T-helper 1 cell treated with Interleukin-12 subunit alpha and Interleukin-12 subunit beta and Interleukin-4 antibody, amounts not matched to agents 30 ng/mL and 1 ng/mL, for 36 hours (primary cell): Measurements from ENCODE around the gene DNAJC17. TPM values are rescaled to one million over a fixed set of nuclear protein-coding genes. Genes with fewer than 3 reads are reported as not detected.

Experiments
- intact Hi-C: fragments of 100-400 bp; cut with micrococcal nuclease; formaldehyde crosslinking; loops from one replicate; pipeline ENCODE4 v1.15.1; 2024
- total RNA-seq: library from RNA; stranded (reverse); gene quantifications from 2 replicates; pipeline ENCODE4 v1.2.3, GENCODE V29; 2022

DNAJC17 gene
- total RNA-seq, 1 donor from 2014 or later = 40.1 TPM

DNA sequence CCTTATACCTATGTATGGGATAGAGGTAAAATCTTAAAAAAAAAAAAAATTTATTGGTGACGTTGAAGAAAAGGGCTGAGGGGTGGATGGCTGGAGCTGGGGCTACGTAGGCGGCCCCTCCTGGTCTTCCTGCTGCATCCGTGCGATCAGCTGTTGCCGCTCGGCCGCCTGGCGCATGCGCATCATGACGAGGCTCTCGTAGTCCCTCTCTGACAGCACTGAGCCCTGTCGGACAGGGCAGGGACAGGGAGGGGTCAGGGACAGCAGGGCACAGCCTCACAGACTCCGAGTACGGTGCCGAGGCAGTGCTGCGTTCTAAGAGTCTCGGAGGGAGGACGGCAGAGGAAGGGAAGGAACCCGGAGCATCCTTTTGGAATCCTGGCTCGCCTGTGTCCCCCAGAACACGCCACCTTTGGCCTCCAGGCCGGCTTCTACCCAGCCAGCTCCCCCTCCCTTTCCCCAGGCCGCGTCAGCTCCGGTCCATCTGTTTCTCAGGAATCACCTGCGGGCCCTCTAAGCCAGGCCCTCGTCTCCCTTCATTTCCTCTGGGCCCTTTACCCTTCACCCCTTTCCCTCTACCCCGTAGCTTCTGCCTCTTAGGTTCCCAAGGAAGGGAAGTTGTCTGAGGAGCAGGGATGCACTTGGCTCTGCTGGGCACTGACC, 39.3 kb downstream of the DNAJC17 start:
- intact Hi-C loops = no loop called here

DNA sequence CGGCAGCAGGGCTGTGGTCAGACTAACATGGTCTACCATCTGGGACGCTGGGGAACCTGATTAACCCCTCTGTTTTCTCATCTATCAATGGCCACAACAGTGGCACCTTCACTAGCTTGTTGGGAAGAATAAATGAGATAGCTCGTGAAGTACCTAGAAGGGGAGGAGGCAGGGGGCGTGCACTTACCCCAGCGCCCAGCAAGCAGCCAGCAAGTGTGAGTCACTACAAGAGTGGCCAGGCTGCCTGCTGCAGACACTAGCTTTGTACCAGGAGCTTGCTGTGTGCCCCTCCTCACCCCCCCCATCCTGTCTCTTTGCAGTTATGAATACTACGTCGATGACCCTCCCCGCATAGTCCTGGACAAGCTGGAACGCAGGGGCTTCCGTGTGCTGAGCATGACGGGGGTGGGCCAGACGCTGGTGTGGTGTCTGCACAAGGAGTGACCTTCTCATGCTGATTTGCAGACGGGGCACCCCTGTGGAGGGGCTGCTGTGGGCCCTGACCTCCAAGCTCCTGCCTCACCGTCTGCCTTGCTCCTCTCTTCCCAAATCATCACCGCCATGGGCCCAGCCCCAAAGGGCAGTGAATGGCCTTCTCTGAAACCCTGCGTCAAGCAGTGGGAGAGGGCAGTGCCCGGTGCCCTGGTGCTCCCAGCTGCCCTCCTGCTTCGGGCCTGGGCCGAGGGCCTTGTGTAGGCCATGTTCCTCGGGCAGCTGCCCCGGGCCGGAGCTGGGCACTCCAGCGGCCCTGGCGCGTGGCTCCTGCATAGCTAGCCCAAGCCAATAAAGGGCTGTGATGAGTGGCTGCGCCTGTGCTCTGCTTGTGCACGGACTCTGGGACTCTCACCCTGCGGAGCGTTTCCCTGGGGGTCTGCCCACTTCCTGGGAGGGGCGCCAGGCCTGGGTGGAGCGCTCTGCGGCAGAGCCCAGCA, 40.1 kb downstream of the DNAJC17 start:
- intact Hi-C loops = no loop called here

DNA sequence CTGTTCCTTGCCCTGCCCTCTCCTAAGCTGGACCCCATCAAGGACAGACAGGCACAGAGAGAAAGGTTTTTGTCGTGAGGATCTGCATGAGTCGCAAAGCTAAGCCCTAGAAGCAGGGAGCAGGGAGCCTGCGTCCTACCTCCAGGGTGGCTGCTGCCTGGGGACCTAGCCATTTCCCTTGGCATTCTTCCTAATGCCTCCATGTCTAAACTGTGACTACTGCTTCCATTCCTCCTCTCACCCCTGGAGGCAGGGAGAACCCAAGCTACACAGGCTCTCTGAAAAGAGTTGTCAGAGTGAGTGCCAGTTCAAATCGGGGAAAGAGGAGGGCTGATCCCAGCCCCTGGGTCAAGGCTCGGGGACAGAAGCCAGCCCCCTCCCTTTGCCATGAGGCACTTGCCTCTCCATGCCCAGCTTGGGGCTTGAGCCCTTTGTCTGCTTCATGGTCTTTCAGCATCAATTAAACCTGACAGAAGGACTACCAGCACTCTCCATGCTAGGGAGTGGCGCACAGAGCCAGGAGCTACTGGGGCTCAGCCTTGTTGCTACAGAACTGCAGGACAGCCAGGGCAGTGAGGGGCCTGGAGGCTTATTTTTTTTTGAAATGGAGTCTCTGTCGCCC, 41.0 kb downstream of the DNAJC17 start:
- intact Hi-C loops = no loop called here

DNA sequence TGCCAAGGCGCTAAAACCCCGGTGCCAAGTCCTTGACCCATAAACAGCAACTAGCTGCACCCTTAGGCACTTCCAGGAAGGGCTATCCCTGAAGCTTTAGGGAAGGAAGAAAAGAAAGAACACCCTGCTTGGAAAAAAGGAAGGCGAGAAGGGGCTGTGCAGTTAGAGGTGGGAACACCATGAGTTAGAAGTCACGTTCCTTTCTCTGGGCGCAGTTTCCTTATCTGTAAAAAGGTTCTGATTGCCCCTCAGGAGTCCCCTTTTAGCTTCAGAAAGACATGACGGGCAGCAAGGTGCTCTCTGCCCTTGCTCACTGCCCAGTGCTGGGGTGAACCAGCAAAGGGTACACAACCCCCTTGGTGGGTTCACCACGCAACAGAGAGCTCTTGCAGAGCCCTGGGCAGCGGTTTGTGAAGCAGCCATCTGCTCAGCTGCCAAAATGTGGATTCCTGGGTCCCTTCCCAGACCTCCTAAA, 42.6 kb downstream of the DNAJC17 start:
- intact Hi-C loops = loop anchor here (1.0 to 5.0 kb wide), 7 partner anchors 9 to 382 kb away; partner anchors contain the start of genes CHAC1, DNAJC17, KNSTRN and RAD51

DNA sequence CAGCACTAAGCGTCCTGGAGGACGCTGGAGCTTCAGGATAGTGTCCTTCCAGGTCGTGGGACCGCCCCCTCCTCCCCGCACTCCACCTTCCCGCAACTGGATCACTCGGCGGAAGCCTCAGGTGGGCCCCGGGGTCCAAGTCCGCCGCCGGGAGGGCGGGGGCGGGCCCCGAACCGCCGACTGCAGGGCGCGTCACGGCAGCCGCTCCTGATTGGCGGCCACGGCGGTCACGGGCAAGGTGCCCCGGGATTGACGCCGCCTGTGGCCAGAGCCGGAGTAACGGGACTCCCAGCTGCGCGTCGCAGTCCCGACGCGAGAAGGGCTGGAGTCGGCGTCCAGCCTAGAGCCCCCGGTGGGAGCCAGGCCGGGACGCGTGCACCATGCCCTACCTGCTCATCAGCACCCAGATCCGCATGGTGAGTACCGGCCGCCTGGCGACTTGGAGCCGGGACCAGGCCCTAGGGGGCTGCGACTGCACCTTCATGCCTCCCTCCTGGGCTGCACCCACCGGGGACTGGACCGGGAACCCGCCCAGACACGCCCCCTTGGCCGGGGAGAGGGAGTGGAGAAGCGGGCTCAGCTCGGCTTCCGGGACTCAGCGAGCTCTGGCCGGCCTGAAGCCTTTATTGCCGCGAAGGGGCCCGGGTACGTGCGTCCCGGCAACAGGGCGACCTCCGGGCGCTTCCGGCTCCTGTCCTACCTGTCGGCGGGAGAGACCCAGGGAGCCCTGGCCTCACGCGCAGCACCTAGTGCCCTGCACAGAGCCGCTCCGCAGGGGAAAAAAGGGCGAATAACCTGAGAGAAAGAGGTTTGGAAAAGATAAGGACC, 43.3 kb downstream of the DNAJC17 start, which contains the start of gene GCHFR:
Gene GCHFR, plus strand, starts transcription at position 268 of the 828 bp plus-strand sequence. Its CDS starts 113 bp downstream, at position 381.
- intact Hi-C loops = loop anchor here (1.0 to 5.0 kb wide), 3 partner anchors 43 to 382 kb away; partner anchors contain the start of genes CHAC1, DNAJC17, KNSTRN and ZFYVE19

DNA sequence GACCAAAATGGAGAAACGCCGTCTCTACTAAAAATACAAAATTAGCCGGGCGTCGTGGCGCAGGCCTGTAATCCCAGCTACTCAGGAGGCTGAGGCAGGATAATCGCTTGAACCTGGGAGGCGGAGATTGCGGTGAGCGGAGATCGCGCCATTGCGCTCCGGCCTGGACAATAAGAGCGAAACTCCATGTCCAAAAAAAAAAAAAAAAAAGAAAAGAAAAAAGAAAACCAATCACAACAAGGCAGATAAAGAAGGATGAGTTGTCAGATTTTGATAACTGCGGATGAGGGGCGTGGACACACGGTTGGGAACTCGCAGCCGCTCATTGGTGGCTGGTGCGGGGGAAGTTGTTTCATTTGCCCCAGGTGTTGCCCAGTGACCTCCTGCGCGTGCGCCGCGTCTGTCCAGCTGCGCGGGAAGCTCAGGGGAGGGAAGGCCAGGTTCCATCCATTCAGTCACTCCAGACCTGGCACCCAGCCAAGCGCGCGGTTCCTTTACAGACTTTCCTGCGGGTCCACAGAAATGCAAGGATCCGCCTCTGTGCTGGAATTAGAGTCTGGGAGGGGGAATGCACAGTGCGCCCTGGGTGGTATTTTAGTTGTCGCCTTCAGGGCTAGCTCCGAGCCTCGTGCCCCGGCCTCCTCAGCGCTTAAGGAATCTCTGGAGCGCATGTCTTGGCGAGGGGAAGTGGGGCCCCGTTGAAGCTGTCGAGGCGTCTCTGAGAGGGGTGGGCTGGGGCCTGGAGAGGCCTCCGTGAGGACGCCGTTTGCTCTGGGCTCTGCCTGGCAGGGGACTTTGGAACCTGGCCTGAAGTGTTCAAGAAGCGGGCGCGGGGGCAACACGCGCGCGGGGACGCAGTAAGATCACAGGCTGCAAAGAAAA, 44.1 kb downstream of the DNAJC17 start:
- intact Hi-C loops = loop anchor here (5.0 kb wide), 2 partner anchors 189 to 381 kb away; partner anchors contain the start of genes CHAC1 and KNSTRN

DNA sequence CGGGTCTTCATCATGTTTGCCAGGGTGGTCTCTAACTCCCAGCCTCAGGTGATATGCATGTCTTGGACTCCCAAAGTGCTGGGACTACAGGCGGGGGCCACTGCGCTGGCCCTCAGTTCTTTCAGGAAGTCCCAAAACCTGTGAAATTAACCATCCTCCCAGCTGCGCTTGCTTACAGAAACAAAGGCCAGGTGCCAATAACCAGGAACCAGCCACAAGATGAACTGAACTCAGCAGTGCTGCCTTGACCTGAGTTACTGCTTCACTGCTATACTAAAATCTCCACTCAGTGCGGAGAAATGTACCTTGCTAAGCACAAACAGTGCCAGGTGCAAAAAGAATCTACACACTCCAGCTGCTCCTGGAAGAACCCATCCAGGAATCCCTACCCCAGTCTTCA, 47.3 kb downstream of the DNAJC17 start:
- intact Hi-C loops = loop anchor here (5.0 kb wide), 3 partner anchors 192 to 472 kb away; partner anchors contain the start of genes CHAC1, CHP1, EXD1 and KNSTRN

DNA sequence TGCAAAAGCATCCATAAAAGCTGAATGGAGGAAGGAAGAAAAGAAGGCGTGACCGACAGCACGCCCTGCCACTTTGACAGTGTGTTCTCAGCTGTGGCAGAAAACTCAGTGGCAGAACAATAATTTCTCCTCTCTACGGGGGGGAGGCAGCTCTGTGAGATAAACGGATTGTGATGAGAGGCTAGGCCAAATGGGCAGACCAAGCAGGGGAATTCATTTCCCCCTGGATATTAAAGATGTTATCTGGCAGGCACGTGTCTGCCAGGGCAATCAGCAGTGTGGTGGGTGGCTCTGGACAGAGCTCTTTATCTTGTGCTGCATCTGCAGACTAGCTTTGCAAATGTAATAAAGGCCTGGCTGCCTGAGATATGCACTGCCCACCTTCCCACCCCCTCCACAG, 50.3 kb downstream of the DNAJC17 start:
- intact Hi-C loops = loop anchor here (5.0 kb wide), 1 partner anchor 475 kb away; the partner anchor contains the start of genes CHP1 and EXD1

DNA sequence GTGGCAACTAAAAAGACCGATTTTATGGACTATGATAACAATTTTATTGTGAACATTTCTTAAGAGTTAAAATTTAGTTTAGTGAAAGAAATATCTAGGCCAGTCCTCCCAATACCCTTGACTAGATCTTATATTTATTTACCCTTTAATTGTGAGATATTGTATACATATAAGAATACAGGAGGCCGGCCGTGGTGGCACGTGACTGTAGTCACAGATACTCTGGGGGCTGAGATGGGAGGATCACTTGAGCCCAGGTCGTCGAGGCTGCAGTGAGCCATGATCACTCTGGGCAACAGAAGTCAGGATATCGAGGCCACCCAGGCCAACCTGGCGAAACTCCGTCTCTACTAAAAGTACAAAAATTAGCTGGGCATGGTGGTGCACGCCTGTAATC, 51.5 kb downstream of the DNAJC17 start:
- intact Hi-C loops = loop anchor here (1.0 to 5.0 kb wide), 10 partner anchors 9 to 476 kb away; partner anchors contain the start of genes CCDC32, CHP1, DNAJC17 and EXD1

DNA sequence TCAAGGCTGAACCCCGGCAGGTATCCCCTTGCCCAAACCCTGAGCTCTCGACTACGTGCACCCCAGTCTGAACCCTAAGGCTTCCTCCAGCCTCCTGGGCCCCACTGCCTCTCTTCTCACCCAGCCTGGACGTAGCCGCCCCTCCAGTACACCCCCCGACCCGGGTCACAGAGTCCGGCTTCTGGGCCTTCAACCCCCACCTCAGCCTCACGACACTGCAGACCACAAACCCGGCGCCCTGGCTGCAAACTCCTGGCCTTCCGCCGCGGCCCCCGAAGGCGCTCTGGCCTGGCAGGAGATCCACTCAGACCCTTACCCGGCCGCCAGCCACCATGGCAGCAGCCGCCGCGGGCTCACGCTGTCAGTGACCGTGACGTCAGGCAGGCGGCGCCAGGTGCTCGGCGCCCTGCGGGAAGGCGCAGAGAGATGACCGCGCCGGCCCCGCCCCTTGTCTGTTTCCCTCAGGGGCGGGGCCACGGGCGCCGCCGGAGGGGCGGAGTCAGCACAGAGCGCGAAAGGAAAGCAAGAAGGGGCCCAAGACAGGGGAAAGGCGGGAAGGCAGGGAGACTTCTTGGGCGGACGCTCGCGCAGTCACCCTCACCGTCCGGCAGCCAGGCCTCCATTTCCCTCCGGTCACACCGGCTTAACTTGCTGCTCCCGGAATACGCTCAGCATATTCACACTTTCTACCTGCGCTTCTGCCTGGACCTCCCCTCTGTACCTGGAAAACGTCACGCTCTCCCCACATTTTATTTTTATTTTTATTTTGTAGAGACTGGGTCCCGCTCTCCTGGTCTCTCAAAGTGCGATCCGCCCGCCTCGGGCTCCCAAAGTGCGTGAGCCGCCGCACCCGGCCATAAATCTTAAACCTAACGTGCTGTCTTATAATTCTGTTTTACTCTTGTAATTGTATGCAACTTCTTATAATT, 52.1 kb downstream of the DNAJC17 start, which contains the start of gene RMDN3:
Gene RMDN3, minus strand, starts transcription at position 372 of the 929 bp plus-strand sequence. CDS start 471 bp downstream, outside the sequence.
- intact Hi-C loops = loop anchor here (1.0 to 5.0 kb wide), 10 partner anchors 10 to 477 kb away; partner anchors contain the start of genes CCDC32, CHP1, DNAJC17 and EXD1

DNA sequence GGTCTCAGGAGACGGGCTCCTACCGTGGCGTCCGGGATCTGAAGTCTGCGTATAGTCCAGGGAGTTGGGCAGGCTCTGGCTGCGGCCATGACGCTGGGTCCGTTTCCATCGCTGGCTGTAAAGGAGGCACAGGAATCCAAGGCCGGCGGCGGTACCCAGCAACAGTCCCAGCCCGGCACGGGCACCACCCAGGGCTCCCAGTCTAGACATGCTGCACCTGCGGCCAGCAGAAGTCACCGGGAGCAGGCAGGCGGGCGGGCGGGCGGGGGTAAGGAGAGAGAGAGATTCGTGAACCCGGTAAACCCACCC, 52.7 kb downstream of the DNAJC17 start:
- intact Hi-C loops = loop anchor here (2.0 kb wide), 4 partner anchors 28 to 190 kb away; partner anchors contain the start of genes CCDC32 and KNL1

DNA sequence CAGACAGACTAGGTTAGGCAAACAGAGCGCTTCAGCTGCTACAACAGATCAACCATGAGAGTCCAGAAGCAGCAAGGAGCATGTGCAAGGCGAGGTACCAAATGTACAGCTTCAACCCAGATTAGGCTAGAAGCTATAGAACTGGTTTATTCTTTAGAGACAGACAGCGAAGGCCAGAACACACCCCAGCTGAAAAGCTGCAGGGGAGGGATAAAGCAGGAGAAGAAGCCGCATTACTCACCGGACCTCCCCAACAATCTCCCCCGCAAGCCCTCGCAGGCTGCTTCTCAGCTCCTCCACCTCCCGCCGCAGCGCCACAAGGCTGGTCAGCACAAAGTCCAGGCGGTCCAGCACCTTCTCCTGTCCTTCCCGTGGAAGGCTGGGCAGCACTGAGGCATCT, 55.5 kb downstream of the DNAJC17 start:
- intact Hi-C loops = no loop called here

DNA sequence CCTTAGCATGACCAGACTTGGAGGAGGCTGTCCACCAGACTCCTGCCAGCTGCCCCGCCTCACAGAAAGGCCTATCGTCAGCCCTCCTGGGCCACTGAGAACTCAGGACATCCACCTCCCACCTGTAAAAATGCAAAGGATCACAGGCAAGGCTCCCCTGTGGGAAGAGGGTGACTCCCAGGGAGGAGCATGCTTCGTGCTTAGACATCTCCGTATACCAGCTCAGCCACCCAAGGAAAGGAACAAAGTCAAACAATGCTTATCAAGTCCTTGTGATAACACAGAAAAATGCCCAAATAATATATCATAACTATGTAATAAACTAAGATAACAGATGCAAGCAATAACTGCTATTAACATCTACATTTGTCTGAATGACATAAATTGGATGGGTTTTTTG, 56.4 kb downstream of the DNAJC17 start:
- intact Hi-C loops = no loop called here

DNA sequence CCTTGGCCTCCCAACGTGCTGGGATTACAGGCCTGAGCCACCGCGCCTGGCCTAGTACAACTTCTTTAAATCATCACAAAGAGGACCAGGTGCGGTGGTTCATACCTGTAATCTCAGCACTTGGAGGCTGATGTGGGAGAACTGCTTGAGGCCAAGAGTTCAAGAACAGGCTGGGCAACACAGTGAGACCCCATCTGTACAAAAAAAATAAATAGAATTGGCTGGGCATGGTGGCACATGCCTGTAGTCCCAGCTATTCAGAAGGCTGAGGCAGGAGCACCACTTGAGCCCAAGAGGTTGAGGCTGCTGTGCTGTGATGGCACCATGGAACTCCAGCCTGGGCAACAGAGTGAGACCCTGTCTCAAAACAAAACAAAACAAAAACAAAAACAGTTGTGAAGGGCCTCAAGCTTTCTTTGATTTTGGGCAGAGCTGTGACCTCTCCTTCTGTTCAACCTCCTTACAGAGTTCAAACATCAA, 58.1 kb downstream of the DNAJC17 start:
- intact Hi-C loops = no loop called here

DNA sequence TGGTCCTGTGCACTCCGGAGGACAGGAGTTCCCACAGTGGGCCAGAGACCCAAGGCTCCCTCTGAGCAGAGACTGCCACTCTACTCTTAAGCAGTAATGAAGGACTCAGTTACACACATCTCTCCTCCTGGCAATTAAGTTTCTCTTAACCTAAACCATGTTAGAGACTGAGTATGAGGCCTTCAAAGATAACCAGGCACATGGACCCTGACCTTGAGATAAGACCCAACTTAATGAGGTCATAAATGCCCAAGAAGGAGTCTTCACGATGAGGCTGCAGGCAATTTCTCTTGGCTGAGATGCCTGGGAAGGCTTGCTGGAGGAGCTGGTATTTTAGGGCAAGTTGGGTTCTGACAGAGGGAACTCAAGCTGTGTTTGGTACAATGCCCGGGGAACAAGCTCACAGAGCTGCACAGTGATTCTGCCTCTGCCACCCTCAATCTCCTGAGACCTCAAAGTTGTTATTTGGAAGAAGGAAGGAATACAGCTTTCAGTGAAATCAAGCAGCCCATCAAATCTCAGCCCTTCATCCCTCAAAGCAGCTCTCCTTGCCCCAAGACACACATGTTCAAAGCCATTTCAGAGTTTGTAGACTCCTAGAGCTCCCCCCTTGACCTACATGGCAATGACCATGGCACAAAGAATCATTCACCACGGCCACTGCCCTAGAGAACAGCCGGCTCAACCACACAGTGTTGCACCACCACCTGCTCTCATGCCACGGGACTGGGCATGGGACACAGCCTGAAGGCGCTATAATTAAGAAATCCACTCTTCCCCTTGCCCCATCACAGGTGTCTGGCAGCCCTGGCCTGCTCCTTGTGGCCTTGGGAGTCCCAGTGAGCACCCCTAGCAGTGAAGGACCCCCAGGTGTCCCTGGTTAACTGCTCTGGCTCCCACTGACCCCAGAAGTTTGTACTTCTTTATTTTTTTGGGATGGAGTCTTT, 59.3 kb downstream of the DNAJC17 start:
- intact Hi-C loops = no loop called here

DNA sequence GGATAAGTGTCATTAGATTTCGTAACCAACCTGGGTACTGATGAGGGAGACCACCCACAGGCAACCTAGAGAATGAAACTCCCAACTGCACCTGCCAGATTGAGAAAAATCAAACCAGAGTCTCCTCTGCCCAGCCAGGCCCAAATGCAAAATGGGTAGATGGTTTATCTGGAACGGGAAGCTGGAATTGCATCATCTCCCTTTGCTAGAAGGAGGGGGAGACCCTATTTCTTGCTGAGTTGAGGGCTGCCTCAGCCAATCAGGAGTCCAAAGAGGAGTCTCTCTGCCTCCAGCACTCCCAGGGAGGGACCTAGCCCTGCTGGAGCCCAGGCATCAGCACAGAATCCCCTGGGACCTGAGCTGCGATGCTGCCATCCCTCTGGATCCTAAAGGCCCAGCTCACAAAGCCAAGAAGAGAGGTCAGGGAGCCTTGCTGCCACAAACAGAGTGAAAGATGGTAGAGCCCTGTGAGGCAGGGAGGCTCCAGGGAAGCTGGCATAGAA, 60.3 kb downstream of the DNAJC17 start:
- intact Hi-C loops = no loop called here
